Lower leg skin (tissue), 3 donors: ENCODE results near the gene PRDM15.

Source experiments
- POLR2A ChIP-seq, 2 donors: fragments of 450-650 bp; IDR thresholded peaks; one replicate each; pipeline ENCODE4 v1.6.1; 2016 to 2017; ENCODE audit warnings: antibody characterized with exemption in 2 of 2, mild to moderate bottlenecking in 1 of 2, moderate library complexity in 1 of 2
- TF ChIP-seq, protein P1 (sequence below), 3 donors: fragments of 450-650 bp; IDR thresholded peaks; one replicate each; pipeline ENCODE4 v1.5.1; 2016; ENCODE audit warnings: antibody characterized with exemption in 3 of 3, mild to moderate bottlenecking in 3 of 3, moderate library complexity in 2 of 3

GRCh38 chr21:41808094-41808493, 71.0 kb downstream of the PRDM15 start:
- TF ChIP-seq POLR2A (IDR thresholded peaks at IDR 0.05): no peak
- TF ChIP-seq, protein P1, sequence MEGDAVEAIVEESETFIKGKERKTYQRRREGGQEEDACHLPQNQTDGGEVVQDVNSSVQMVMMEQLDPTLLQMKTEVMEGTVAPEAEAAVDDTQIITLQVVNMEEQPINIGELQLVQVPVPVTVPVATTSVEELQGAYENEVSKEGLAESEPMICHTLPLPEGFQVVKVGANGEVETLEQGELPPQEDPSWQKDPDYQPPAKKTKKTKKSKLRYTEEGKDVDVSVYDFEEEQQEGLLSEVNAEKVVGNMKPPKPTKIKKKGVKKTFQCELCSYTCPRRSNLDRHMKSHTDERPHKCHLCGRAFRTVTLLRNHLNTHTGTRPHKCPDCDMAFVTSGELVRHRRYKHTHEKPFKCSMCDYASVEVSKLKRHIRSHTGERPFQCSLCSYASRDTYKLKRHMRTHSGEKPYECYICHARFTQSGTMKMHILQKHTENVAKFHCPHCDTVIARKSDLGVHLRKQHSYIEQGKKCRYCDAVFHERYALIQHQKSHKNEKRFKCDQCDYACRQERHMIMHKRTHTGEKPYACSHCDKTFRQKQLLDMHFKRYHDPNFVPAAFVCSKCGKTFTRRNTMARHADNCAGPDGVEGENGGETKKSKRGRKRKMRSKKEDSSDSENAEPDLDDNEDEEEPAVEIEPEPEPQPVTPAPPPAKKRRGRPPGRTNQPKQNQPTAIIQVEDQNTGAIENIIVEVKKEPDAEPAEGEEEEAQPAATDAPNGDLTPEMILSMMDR (IDR thresholded peaks at IDR 0.05): no peak
